Neural crest cell (in vitro differentiated cells): ENCODE measurements around the gene SIPA1L3. TPM values are rescaled to one million over a fixed set of nuclear protein-coding genes. Genes with fewer than 3 reads are reported as not detected.
A peak's percentile ranks its signal among the peaks of the same experiment; 100 is the strongest.
"Not testable (repeated sequence)": the region's sequence is repeated elsewhere in the genome, so short reads cannot be mapped to it uniquely, and the experiment has no call there.

Experiments used
- DNase-seq: peaks from one replicate; pipeline ENCODE4 v3.0.0; 2021; ENCODE audit warnings: low read depth, mixed read lengths, low spot score
- H3K27ac Mint-ChIP-seq: one replicate; pipeline ENCODE4 v1.8.0; 2021; ENCODE audit warnings: mild to moderate bottlenecking, mixed read lengths; ENCODE audit not compliant: unreplicated experiment
- H3K27me3 Mint-ChIP-seq: 2 replicates; pipeline ENCODE4 v1.8.0; 2021; ENCODE audit warnings: low read depth, mild to moderate bottlenecking, mixed read lengths
- H3K36me3 Mint-ChIP-seq: 2 replicates; pipeline ENCODE4 v1.8.0; 2021; ENCODE audit warnings: low read depth, mild to moderate bottlenecking, mixed read lengths
- H3K4me1 Mint-ChIP-seq: 2 replicates; pipeline ENCODE4 v1.8.0; 2021; ENCODE audit warnings: mixed read lengths
- H3K4me3 Mint-ChIP-seq: one replicate; pipeline ENCODE4 v1.8.0; 2021; ENCODE audit warnings: mild to moderate bottlenecking, mixed read lengths
- H3K9me3 Mint-ChIP-seq: 2 replicates; pipeline ENCODE4 v1.8.0; 2021; ENCODE audit warnings: mixed read lengths
- CTCF ChIP-seq: fragments of 200-600 bp; sonication (generic); conservative IDR thresholded peaks from 2 replicates; pipeline ENCODE4 v1.5.0; 2021; ENCODE audit warnings: antibody characterized with exemption, mild to moderate bottlenecking
- total RNA-seq: library from RNA; stranded (reverse); gene quantifications from 2 replicates; pipeline ENCODE4 v1.2.1, GENCODE V29; 2021

The SIPA1L3 gene
- total RNA-seq, 1 donor from 2014 or later = 41.2 TPM

GRCh38 chr19:37920591-37921450 is 13.8 kb downstream of the SIPA1L3 start:
- Mint-ChIP-seq H3K36me3 (peaks cover 8% of the 10 kb centered on the region), H3K27ac (peak overlapping the region; percentile 75), H3K9me3 (no peaks in the 10 kb centered on the region), H3K4me1 (peaks cover 27% of the 10 kb centered on the region), H3K27me3 (no peaks in the 10 kb centered on the region), H3K4me3 (peak overlapping the region; percentile 44)
- no peak for DNase-seq
- TF ChIP-seq CTCF = no peak

DNA sequence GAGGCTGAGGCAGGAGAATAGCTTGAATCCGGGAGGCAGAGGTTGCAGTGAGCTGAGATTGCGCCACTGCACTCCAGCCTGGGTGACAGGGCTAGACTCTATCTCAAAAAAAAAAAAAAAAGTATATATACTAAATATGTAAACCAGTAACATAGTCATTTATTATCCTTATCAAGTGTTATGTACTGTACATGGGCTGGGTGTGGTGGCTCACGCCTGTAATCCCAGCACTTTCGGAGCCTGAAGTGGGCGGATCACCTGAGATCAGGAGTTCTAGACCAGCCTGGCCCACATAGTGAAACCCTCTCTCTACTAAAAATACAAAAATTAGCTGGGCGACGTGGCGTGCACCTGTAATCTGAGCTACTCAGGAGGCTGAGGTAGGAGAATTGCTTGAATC is 17.6 kb downstream of the SIPA1L3 start:
- H3K9me3 Mint-ChIP-seq, H3K27ac Mint-ChIP-seq, H3K36me3 Mint-ChIP-seq, DNase-seq, H3K27me3 Mint-ChIP-seq, H3K4me3 Mint-ChIP-seq: not testable (repeated sequence)
- peaks cover 35% of the 10 kb centered on the region for H3K4me1 Mint-ChIP-seq

DNA sequence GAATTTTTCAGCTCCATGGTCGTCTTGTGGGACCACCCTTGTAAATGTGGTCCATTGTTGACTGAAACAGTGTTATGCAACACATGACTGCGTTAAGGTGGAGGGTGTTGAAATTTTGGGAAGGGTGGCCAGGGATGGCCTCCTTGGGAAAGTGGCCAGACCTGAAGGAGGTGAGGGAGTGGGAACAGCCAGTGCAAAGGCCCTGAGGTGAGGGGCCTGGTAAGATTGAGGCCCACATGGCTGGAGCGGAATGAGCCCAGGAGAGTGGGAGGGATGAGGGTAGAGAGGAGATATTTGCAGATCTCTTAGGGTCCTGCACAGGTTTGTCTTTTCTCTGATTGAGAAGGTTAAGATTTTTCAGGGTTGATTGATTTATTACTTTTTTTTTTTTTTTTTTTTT is 18.2 kb downstream of the SIPA1L3 start:
- no peak for DNase-seq
- no peak overlapping the region for H3K27ac Mint-ChIP-seq

GRCh38 chr19:37926255-37926654 is 19.2 kb downstream of the SIPA1L3 start:
- TF ChIP-seq CTCF = no peak
- Mint-ChIP-seq H3K36me3 (peaks cover 3% of the 10 kb centered on the region), H3K4me3 (no peak overlapping the region), H3K27me3 (no peaks in the 10 kb centered on the region), H3K9me3 (no peaks in the 10 kb centered on the region), H3K4me1 (peaks cover 25% of the 10 kb centered on the region), H3K27ac (no peak overlapping the region)
- no peak for DNase-seq

More for the DNA sequence above, 18.2 kb downstream of the SIPA1L3 start:
- peaks cover 35% of the 10 kb centered on the region for H3K4me1 Mint-ChIP-seq
- no peak overlapping the region for H3K4me3 Mint-ChIP-seq
- H3K36me3 Mint-ChIP-seq = peaks cover 8% of the 10 kb centered on the region
- no peaks in the 10 kb centered on the region for H3K9me3 Mint-ChIP-seq
- H3K27me3 Mint-ChIP-seq = no peaks in the 10 kb centered on the region
- no peak for TF ChIP-seq CTCF

- no peaks in the 10 kb centered on the region for H3K9me3 Mint-ChIP-seq
- DNase-seq = no peak
- H3K36me3 Mint-ChIP-seq = peaks cover 3% of the 10 kb centered on the region
- peaks cover 22% of the 10 kb centered on the region for H3K4me1 Mint-ChIP-seq
- TF ChIP-seq CTCF = no peak
- H3K27me3 Mint-ChIP-seq = no peaks in the 10 kb centered on the region
- H3K4me3 Mint-ChIP-seq = no peak overlapping the region
- H3K27ac Mint-ChIP-seq = no peak overlapping the region
Measured at GRCh38 chr19:37926711-37927110, 19.7 kb downstream of the SIPA1L3 start.

- Mint-ChIP-seq H3K9me3 (no peaks in the 10 kb centered on the region), H3K27me3 (no peaks in the 10 kb centered on the region), H3K36me3 (peaks cover 3% of the 10 kb centered on the region), H3K27ac (no peak overlapping the region), H3K4me3 (no peak overlapping the region), H3K4me1 (peaks cover 36% of the 10 kb centered on the region)
- TF ChIP-seq CTCF = no peak
- DNase-seq = no peak
Measured at GRCh38 chr19:37928527-37929286, 21.7 kb downstream of the SIPA1L3 start.
